IMR-90 (cell line): Measurements from ENCODE around the gene NNT. TPM values are rescaled to one million over a fixed set of nuclear protein-coding genes. Genes with fewer than 3 reads are reported as not detected.
A peak's percentile ranks its signal among the peaks of the same experiment; 100 is the strongest.

Experiments used
- ATAC-seq: fragments of 200-7000 bp; cut with Tn5 transposase; 2 replicates; pipeline ENCODE4 v1.9.1; 2020; ENCODE audit warnings: low read depth, mild to moderate bottlenecking, moderate library complexity
- BruUV-seq: library from RNA; stranded (reverse); fragments of 400-500 nt; replicated peaks from 2 replicates; lab custom pipeline; 2021; lab: Mats Ljungman, UMichigan
- CTCF ChIA-PET: fragments of 300-600 bp; formaldehyde crosslinking; extraction: SDS; loops from one replicate; lab custom pipeline; 2021; ENCODE audit warnings: antibody characterized with exemption; lab: Yijun Ruan, JAX
- POLR2A ChIA-PET: fragments of 300-600 bp; sonication (Branson Sonifier 250); formaldehyde crosslinking; loops from one replicate; lab custom pipeline; 2022; ENCODE audit warnings: antibody characterized with exemption; ENCODE audit not compliant: unreplicated experiment; lab: Charles Lee
- DNase-seq: peaks from one replicate; pipeline ENCODE4 v3.0.0; 2013
- H2AFZ ChIP-seq: replicated peaks from 2 replicates; pipeline ENCODE3; 2013; ENCODE audit warnings: low read length, mild to moderate bottlenecking; ENCODE audit not compliant: poor library complexity
- H2AK5ac ChIP-seq: 2 replicates; pipeline ENCODE4 v1.6.1; 2013; ENCODE audit warnings: low read depth, low read length, inconsistent platforms
- H2AK9ac ChIP-seq: replicated peaks from 2 replicates; pipeline ENCODE3; 2013; ENCODE audit warnings: mild to moderate bottlenecking, low read depth, low read length, moderate library complexity; ENCODE audit not compliant: poor library complexity
- H2BK120ac ChIP-seq: 2 replicates; pipeline ENCODE4 v1.6.1; 2013; ENCODE audit warnings: low read depth, low read length, inconsistent platforms
- H2BK15ac ChIP-seq: 3 replicates; pipeline ENCODE4 v1.6.1; 2013; ENCODE audit warnings: low read depth, low read length, inconsistent platforms
- H2BK20ac ChIP-seq: 2 replicates; pipeline ENCODE4 v1.6.1; 2013; ENCODE audit warnings: low read depth, mild to moderate bottlenecking, inconsistent platforms, low read length, moderate library complexity
- H2BK5ac ChIP-seq: 2 replicates; pipeline ENCODE4 v1.6.1; 2013; ENCODE audit warnings: mild to moderate bottlenecking, low read depth, low read length, inconsistent platforms; ENCODE audit not compliant: poor library complexity, severe bottlenecking
- H3K14ac ChIP-seq: replicated peaks from 2 replicates; pipeline ENCODE4 v1.6.1; 2013; ENCODE audit warnings: low read depth, low read length, inconsistent platforms
- H3K18ac ChIP-seq: 2 replicates; pipeline ENCODE4 v1.6.1; 2013; ENCODE audit warnings: low read depth, low read length, control low read depth
- H3K23ac ChIP-seq: 2 replicates; pipeline ENCODE4 v1.6.1; 2013; ENCODE audit warnings: low read depth, low read length, inconsistent platforms
- H3K27ac ChIP-seq: 2 replicates; pipeline ENCODE4 v1.5.1; 2013; ENCODE audit warnings: mild to moderate bottlenecking, control low read depth, low read length; ENCODE audit not compliant: insufficient read depth
- H3K27me3 ChIP-seq: 2 replicates; pipeline ENCODE4 v1.6.1; 2013; ENCODE audit warnings: low read length; ENCODE audit not compliant: control insufficient read depth, insufficient read depth
- H3K36me3 ChIP-seq: 2 replicates; pipeline ENCODE4 v1.6.1; 2013; ENCODE audit warnings: low read length, mixed read lengths; ENCODE audit not compliant: control insufficient read depth, insufficient read depth
- H3K4ac ChIP-seq: 2 replicates; pipeline ENCODE4 v1.6.1; 2013; ENCODE audit warnings: low read depth, low read length, inconsistent platforms
- H3K4me1 ChIP-seq: 2 replicates; pipeline ENCODE4 v1.6.1; 2013; ENCODE audit warnings: low read length, mixed read lengths; ENCODE audit not compliant: control insufficient read depth, insufficient read depth
- H3K4me2 ChIP-seq: 2 replicates; pipeline ENCODE4 v1.6.1; 2013; ENCODE audit warnings: low read depth, mild to moderate bottlenecking, control low read depth, low read length, moderate library complexity
- H3K4me3 ChIP-seq: 2 replicates; pipeline ENCODE4 v1.5.1; 2013; ENCODE audit warnings: low read depth, mild to moderate bottlenecking, control low read depth, low read length, moderate library complexity; ENCODE audit not compliant: insufficient read depth
- H3K56ac ChIP-seq: 2 replicates; pipeline ENCODE4 v1.6.1; 2013; ENCODE audit warnings: low read length, inconsistent platforms; ENCODE audit not compliant: insufficient read depth; ENCODE audit errors: extremely low read depth
- H3K79me1 ChIP-seq, 2 experiments: 2 replicates each; pipeline ENCODE4 v1.6.1; 2013; ENCODE audit warnings: low read length in 2 of 2, inconsistent platforms in 1 of 2, low read depth in 1 of 2
- H3K9ac ChIP-seq: 2 replicates; pipeline ENCODE4 v1.6.1; 2013; ENCODE audit warnings: low read depth, low read length, control low read depth
- H3K9me1 ChIP-seq: 2 replicates; pipeline ENCODE4 v1.6.1; 2013; ENCODE audit warnings: low read length, inconsistent platforms; ENCODE audit not compliant: insufficient read depth
- H3K9me3 ChIP-seq: 2 replicates; pipeline ENCODE4 v1.6.1; 2013; ENCODE audit warnings: low read length; ENCODE audit not compliant: control insufficient read depth, insufficient read depth
- H4K20me1 ChIP-seq: 2 replicates; pipeline ENCODE4 v1.6.1; 2013; ENCODE audit warnings: low read length, inconsistent platforms; ENCODE audit not compliant: insufficient read depth
- H4K5ac ChIP-seq: 2 replicates; pipeline ENCODE4 v1.6.1; 2013; ENCODE audit warnings: mild to moderate bottlenecking, low read depth, low read length, control low read depth
- H4K8ac ChIP-seq, 2 experiments: 2 replicates each; pipeline ENCODE4 v1.6.1; 2013; ENCODE audit warnings: low read depth in 2 of 2, low read length in 2 of 2, control low read depth in 1 of 2, inconsistent platforms in 1 of 2
- H4K91ac ChIP-seq: 2 replicates; pipeline ENCODE4 v1.6.1; 2013; ENCODE audit warnings: low read depth, low read length, inconsistent platforms; ENCODE audit not compliant: insufficient read depth
- BHLHE40 ChIP-seq: fragments of 150-350 bp; IDR thresholded peaks from 2 replicates; pipeline ENCODE4 v1.6.1; 2016; ENCODE audit warnings: mild to moderate bottlenecking, low read depth, low read length
- FOS ChIP-seq: fragments of 150-350 bp; IDR thresholded peaks from 2 replicates; pipeline ENCODE4 v1.6.1; 2016; ENCODE audit warnings: low read depth, low read length
- MAFK ChIP-seq: IDR thresholded peaks from 2 replicates; pipeline ENCODE4 v1.6.1; 2012; ENCODE audit warnings: low read depth, low read length, improper control_type of control experiment
- MAZ ChIP-seq: IDR thresholded peaks from 2 replicates; pipeline ENCODE4 v1.6.1; 2012; ENCODE audit warnings: low read depth, mild to moderate bottlenecking, low read length, improper control_type of control experiment, moderate library complexity, borderline replicate concordance
- POLR2A ChIP-seq: IDR thresholded peaks from 2 replicates; pipeline ENCODE4 v1.6.1; 2012; ENCODE audit warnings: mild to moderate bottlenecking, low read depth, low read length
- RFX5 ChIP-seq: IDR thresholded peaks from 2 replicates; pipeline ENCODE4 v1.8.0; 2012; ENCODE audit warnings: low read depth, mild to moderate bottlenecking, low read length, moderate library complexity
- USF2 ChIP-seq: fragments of 150-350 bp; IDR thresholded peaks from 2 replicates; pipeline ENCODE4 v1.6.1; 2017; ENCODE audit warnings: mild to moderate bottlenecking, antibody characterized with exemption, low read length, low read depth
- WGBS, 2 experiments: methylation state at CpG; one replicate each; pipeline versions ENCODE4 v1.1.5 to v1.1.7; 2013; ENCODE audit warnings: missing lambda C conversion rate in 2 of 2; ENCODE audit not compliant: insufficient read length in 1 of 2; ENCODE audit errors: extremely low coverage in 2 of 2; 5-methylcytosine and 5-hydroxymethylcytosine counted together
- dilution Hi-C: fragments of 300-500 bp; cut with HindIII; formaldehyde crosslinking; loops from one replicate; pipeline ENCODE4 v1.14.3; 2018; ENCODE audit warnings: low sequenced_read_pairs; ENCODE audit not compliant: unreplicated experiment
- in situ Hi-C: fragments of 300-500 bp; cut with MboI; formaldehyde crosslinking; loops from 3 replicates; pipeline ENCODE4 v1.14.3; 2019; ENCODE audit warnings: low sequenced_read_pairs, inconsistent platforms, mixed read lengths
- intact Hi-C: fragments of 100-400 bp; cut with micrococcal nuclease; formaldehyde crosslinking; loops from 2 replicates; pipeline ENCODE4 v1.10.0; 2022
- polyA plus RNA-seq, 3 experiments: library from polyadenylated mRNA; depleted of rRNA; stranded (reverse); fragments of >200 nt; gene quantifications; 2 replicates each; pipeline ENCODE4 v1.2.3, GENCODE V29; 2012; ENCODE audit warnings: low replicate concordance in 1 of 3
- total RNA-seq: library from RNA; depleted of rRNA; stranded (reverse); fragments of >200 nt; gene quantifications from 2 replicates; pipeline ENCODE4 v1.2.3, GENCODE V29; 2012
- TF ChIP-seq, protein P1 (sequence below): fragments of 150-350 bp; IDR thresholded peaks from 2 replicates; pipeline ENCODE4 v1.6.1; 2016; ENCODE audit warnings: low read depth, mild to moderate bottlenecking, low read length, moderate library complexity, borderline replicate concordance

Gene NNT
- total and polyA plus RNA-seq, 2 of the 4 experiments (the other 2 are of a cell fraction) = 23.1 to 57.2 TPM

- no peak for TF ChIP-seq MAFK
Measured at GRCh38 chr5:43652537-43653302, 49.7 kb downstream of the NNT start (continued).

GRCh38 chr5:43658509-43658908 is 55.5 kb downstream of the NNT start:
- Histone ChIP-seq H3K18ac (no peak overlapping the region), H3K4me2 (peak overlapping the region; percentile 42; the same call in 1 of the 2 replicates), H3K56ac (no peak overlapping the region), H2AFZ (no peak overlapping the region), H3K27me3 (no peaks in the 10 kb centered on the region), H3K9ac (no peak overlapping the region), H3K4me1 (peaks cover 2% of the 10 kb centered on the region; the same call in 1 of the 2 replicates), H3K36me3 (peaks cover 14% of the 10 kb centered on the region), H2BK15ac (no peak overlapping the region), H2BK120ac (no peak overlapping the region), H3K9me1 (peaks cover 3% of the 10 kb centered on the region; the same call in 1 of the 2 replicates), H3K14ac (no peak overlapping the region), H3K9me3 (no peaks in the 10 kb centered on the region), H2AK5ac (no peak overlapping the region), H3K27ac (no peak overlapping the region), H3K4me3 (no peak overlapping the region), H4K8ac (no peak overlapping the region), H2BK20ac (no peak overlapping the region), H4K91ac (no peak overlapping the region), H2BK5ac (peak overlapping the region; percentile 32), H3K4ac (no peak overlapping the region), H2AK9ac (no peak overlapping the region), H3K79me1 (peaks cover 0 to 4% of the 10 kb centered on the region in 2 experiments; a peak in 2 of 4 replicates), H4K20me1 (no peaks in the 10 kb centered on the region), H3K23ac (no peak overlapping the region), H4K5ac (no peak overlapping the region)
- ATAC-seq (peak; percentile 98), DNase-seq (peak; percentile 94)
- in situ Hi-C loops (no loop called here), intact Hi-C loops (loop anchor here (1.0 kb wide), 1 partner anchor 9 kb away; no protein-coding TSS in a partner anchor), dilution Hi-C loops (no loop called here)
- no CpG with 5 or more reads among the region's 1 CpG for whole genome bisulfite sequencing, 2 experiments
- CTCF ChIA-PET = no interaction called here
- TF ChIP-seq BHLHE40 (no peak), POLR2A (no peak), MAZ (no peak), FOS (peak; percentile 54), RFX5 (no peak), USF2 (no peak)
- TF ChIP-seq, protein P1, sequence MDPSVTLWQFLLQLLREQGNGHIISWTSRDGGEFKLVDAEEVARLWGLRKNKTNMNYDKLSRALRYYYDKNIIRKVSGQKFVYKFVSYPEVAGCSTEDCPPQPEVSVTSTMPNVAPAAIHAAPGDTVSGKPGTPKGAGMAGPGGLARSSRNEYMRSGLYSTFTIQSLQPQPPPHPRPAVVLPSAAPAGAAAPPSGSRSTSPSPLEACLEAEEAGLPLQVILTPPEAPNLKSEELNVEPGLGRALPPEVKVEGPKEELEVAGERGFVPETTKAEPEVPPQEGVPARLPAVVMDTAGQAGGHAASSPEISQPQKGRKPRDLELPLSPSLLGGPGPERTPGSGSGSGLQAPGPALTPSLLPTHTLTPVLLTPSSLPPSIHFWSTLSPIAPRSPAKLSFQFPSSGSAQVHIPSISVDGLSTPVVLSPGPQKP = no peak
- BruUV-seq = no TSS peak
- POLR2A ChIA-PET = no interaction called here
